Spinal cord (tissue), 10 donors: Measurements from ENCODE around the gene SLC4A2. TPM values are rescaled to one million over a fixed set of nuclear protein-coding genes. Genes with fewer than 3 reads are reported as not detected.

Experiments used
- DNase-seq, 6 donors: peaks; one replicate each; pipeline versions ENCODE4 v3.0.0 to v3.0.0-alpha.2; 2013 to 2015; ENCODE audit warnings: low spot score in 6 of 6, low read depth in 4 of 6
- H3K27ac ChIP-seq: one replicate; pipeline ENCODE4 v1.5.1; 2013; ENCODE audit warnings: low read depth, low read length, control low read depth
- H3K27me3 ChIP-seq: one replicate; pipeline ENCODE4 v1.6.1; 2013; ENCODE audit warnings: low read length; ENCODE audit not compliant: control insufficient read depth, insufficient read depth
- H3K36me3 ChIP-seq: one replicate; pipeline ENCODE4 v1.6.1; 2013; ENCODE audit warnings: low read length; ENCODE audit not compliant: control insufficient read depth, insufficient read depth
- H3K4me1 ChIP-seq: one replicate; pipeline ENCODE4 v1.6.1; 2013; ENCODE audit warnings: low read length; ENCODE audit not compliant: control insufficient read depth, insufficient read depth
- H3K4me3 ChIP-seq: one replicate; pipeline ENCODE4 v1.5.1; 2013; ENCODE audit warnings: low read depth, low read length, control low read depth
- H3K9me3 ChIP-seq: one replicate; pipeline ENCODE4 v1.6.1; 2013; ENCODE audit warnings: low read length; ENCODE audit not compliant: control insufficient read depth, insufficient read depth
- WGBS: methylation state at CpG from one replicate; pipeline ENCODE4 v1.1.5; 2013; ENCODE audit warnings: missing lambda C conversion rate; ENCODE audit not compliant: insufficient coverage; 5-methylcytosine and 5-hydroxymethylcytosine counted together
- polyA plus RNA-seq, 2 donors: library from polyadenylated mRNA; unstranded; fragments of 120-200 nt; gene quantifications; one replicate each; pipeline ENCODE4 v1.2.1, GENCODE V29; 2013; ENCODE audit not compliant: insufficient read length in 2 of 2
- total RNA-seq, 2 donors: library from RNA; depleted of rRNA in 1 of 2; stranded (reverse); fragments of 120-200 nt in 1 of 2; fragments of >200 nt in 1 of 2; gene quantifications; one replicate each; pipeline versions ENCODE4 v1.2.3 to v1.2.4, GENCODE V29; 2013 to 2014
- donor health status: healthy.

SLC4A2 gene
- total and polyA plus RNA-seq, 4 donors: 27.5 to 101 (median 79.5) TPM

GRCh38 chr7:151118108-151119054 is 59.0 kb downstream of the SLC4A2 start:
- 96% methylated on average over 36 of the region's 38 CpGs for WGBS
- Histone ChIP-seq H3K27ac (no peak overlapping the region), H3K9me3 (no peaks in the 10 kb centered on the region), H3K4me3 (no peak overlapping the region), H3K27me3 (peaks cover 2% of the 10 kb centered on the region), H3K36me3 (peaks cover 84% of the 10 kb centered on the region), H3K4me1 (peaks cover 42% of the 10 kb centered on the region)
- DNase-seq: no peak

GRCh38 chr7:151119055-151119415 is 59.6 kb downstream of the SLC4A2 start:
- Histone ChIP-seq H3K4me3 (no peak overlapping the region), H3K36me3 (peaks cover 89% of the 10 kb centered on the region), H3K27ac (no peak overlapping the region), H3K4me1 (peaks cover 41% of the 10 kb centered on the region), H3K9me3 (no peaks in the 10 kb centered on the region), H3K27me3 (no peaks in the 10 kb centered on the region)
- WGBS: 98% methylated on average over 11 of the region's 13 CpGs
- DNase-seq: no peak

GRCh38 chr7:151119902-151120301 is 60.5 kb downstream of the SLC4A2 start:
- Histone ChIP-seq H3K27me3 (no peaks in the 10 kb centered on the region), H3K4me1 (peaks cover 45% of the 10 kb centered on the region), H3K36me3 (peaks cover 93% of the 10 kb centered on the region), H3K9me3 (no peaks in the 10 kb centered on the region), H3K4me3 (no peak overlapping the region), H3K27ac (no peak overlapping the region)
- DNase-seq: no peak
- WGBS: 76% methylated on average over 26 of the region's 27 CpGs

- no peaks in the 10 kb centered on the region for H3K27me3 ChIP-seq
- H3K9me3 ChIP-seq: no peaks in the 10 kb centered on the region
- H3K36me3 ChIP-seq: peaks cover 95% of the 10 kb centered on the region
- WGBS: 57% methylated on average over 22 of the region's 22 CpGs
- DNase-seq: no peak
- H3K4me3 ChIP-seq: no peak overlapping the region
- H3K4me1 ChIP-seq: peaks cover 51% of the 10 kb centered on the region
- H3K27ac ChIP-seq: no peak overlapping the region
These were observed 61.5 kb downstream of the SLC4A2 start for GRCh38 chr7:151120896-151121295.

- H3K9me3 ChIP-seq: no peaks in the 10 kb centered on the region
- no peak overlapping the region for H3K27ac ChIP-seq
- no peak for DNase-seq
- peaks cover 53% of the 10 kb centered on the region for H3K4me1 ChIP-seq
- H3K36me3 ChIP-seq: peaks cover 90% of the 10 kb centered on the region
- WGBS: 72% methylated on average over 30 of the region's 30 CpGs
- H3K27me3 ChIP-seq: no peaks in the 10 kb centered on the region
- H3K4me3 ChIP-seq: no peak overlapping the region
These were observed 62.2 kb downstream of the SLC4A2 start for GRCh38 chr7:151121380-151122170.

- H3K4me1 ChIP-seq: peaks cover 55% of the 10 kb centered on the region
- H3K4me3 ChIP-seq: no peak overlapping the region
- H3K27me3 ChIP-seq: no peaks in the 10 kb centered on the region
- H3K27ac ChIP-seq: no peak overlapping the region
- peak in 1 of 6 donors; percentile 61 for DNase-seq
- WGBS: 53% methylated on average over 24 of the region's 24 CpGs
- no peaks in the 10 kb centered on the region for H3K9me3 ChIP-seq
- H3K36me3 ChIP-seq: peaks cover 90% of the 10 kb centered on the region
These were observed 62.9 kb downstream of the SLC4A2 start for GRCh38 chr7:151122276-151122675.

GRCh38 chr7:151122796-151123157 is 63.4 kb downstream of the SLC4A2 start:
- Histone ChIP-seq H3K4me1 (peaks cover 60% of the 10 kb centered on the region), H3K27ac (no peak overlapping the region), H3K36me3 (peaks cover 90% of the 10 kb centered on the region), H3K4me3 (no peak overlapping the region), H3K27me3 (no peaks in the 10 kb centered on the region), H3K9me3 (no peaks in the 10 kb centered on the region)
- no peak for DNase-seq
- WGBS: 89% methylated on average over 26 of the region's 29 CpGs

GRCh38 chr7:151123158-151123821 is 63.9 kb downstream of the SLC4A2 start:
- no peak for DNase-seq
- Histone ChIP-seq H3K4me3 (no peak overlapping the region), H3K4me1 (peaks cover 64% of the 10 kb centered on the region), H3K9me3 (no peaks in the 10 kb centered on the region), H3K27me3 (no peaks in the 10 kb centered on the region), H3K36me3 (peaks cover 90% of the 10 kb centered on the region), H3K27ac (no peak overlapping the region)
- 86% methylated on average over 47 of the region's 50 CpGs for WGBS

- 35% methylated on average over 19 of the region's 24 CpGs for WGBS
- H3K4me1 ChIP-seq: peaks cover 71% of the 10 kb centered on the region
- H3K4me3 ChIP-seq: no peak overlapping the region
- H3K36me3 ChIP-seq: peaks cover 90% of the 10 kb centered on the region
- no peak overlapping the region for H3K27ac ChIP-seq
- peak; percentile 67 to 95 (median 78) for DNase-seq
- H3K27me3 ChIP-seq: no peaks in the 10 kb centered on the region
- no peaks in the 10 kb centered on the region for H3K9me3 ChIP-seq
These were observed 64.6 kb downstream of the SLC4A2 start for GRCh38 chr7:151123822-151124464.
